ENCODE data around the gene OR9Q2. TPM values are rescaled to one million over a fixed set of nuclear protein-coding genes. Genes with fewer than 3 reads are reported as not detected.

The OR9Q2 gene
- total RNA-seq = not detected in 2 replicates

- no peak within 1 kb of the TSS for H3K4me3 ChIP-seq (ENCODE audit: low read depth, low read length)
- DNase-seq (ENCODE audit: low read depth) = no peak
- no peak for TF ChIP-seq CTCF (conservative IDR thresholded peaks at IDR 0.05; ENCODE audit: low read depth, low read length)
Measured at GRCh38 chr11:58188770-58189169, at the start of gene OR9Q2. TSS of gene OR9Q2 (plus strand) at chr11:58189070. CDS start at chr11:58190491, 1,421 bp downstream.

- TF ChIP-seq CTCF (conservative IDR thresholded peaks at IDR 0.05; ENCODE audit: low read depth, low read length) = no peak
Measured at GRCh38 chr11:58142761-58143160, 46.1 kb upstream of the OR9Q2 start.

GRCh38 chr11:58152781-58153180 is 36.1 kb upstream of the OR9Q2 start:
- no peak for DNase-seq (ENCODE audit: low read depth)
- TF ChIP-seq CTCF (conservative IDR thresholded peaks at IDR 0.05; ENCODE audit: low read depth, low read length) = no peak
- H3K4me3 ChIP-seq (ENCODE audit: low read depth, low read length) = no peak overlapping the region

More at GRCh38 chr11:58142761-58143160, 46.1 kb upstream of the OR9Q2 start:
- no peak overlapping the region for H3K4me3 ChIP-seq (ENCODE audit: low read depth, low read length)
- DNase-seq (ENCODE audit: low read depth) = no peak

GRCh38 chr11:58164389-58164788 is 24.5 kb upstream of the OR9Q2 start:
- DNase-seq (ENCODE audit: low read depth) = no peak
- no peak for TF ChIP-seq CTCF (conservative IDR thresholded peaks at IDR 0.05; ENCODE audit: low read depth, low read length)
- H3K4me3 ChIP-seq (ENCODE audit: low read depth, low read length) = no peak overlapping the region

- H3K4me3 ChIP-seq (ENCODE audit: low read depth, low read length) = no peak overlapping the region
- no peak for DNase-seq (ENCODE audit: low read depth)
- no peak for TF ChIP-seq CTCF (conservative IDR thresholded peaks at IDR 0.05; ENCODE audit: low read depth, low read length)
Measured at GRCh38 chr11:58164990-58165389, 23.9 kb upstream of the OR9Q2 start.

GRCh38 chr11:58165504-58166106 is 23.3 kb upstream of the OR9Q2 start:
- no peak overlapping the region for H3K4me3 ChIP-seq (ENCODE audit: low read depth, low read length)
- no peak for DNase-seq (ENCODE audit: low read depth)
- TF ChIP-seq CTCF (conservative IDR thresholded peaks at IDR 0.05; ENCODE audit: low read depth, low read length) = no peak

- no peak for TF ChIP-seq CTCF (conservative IDR thresholded peaks at IDR 0.05; ENCODE audit: low read depth, low read length)
- no peak for DNase-seq (ENCODE audit: low read depth)
- no peak overlapping the region for H3K4me3 ChIP-seq (ENCODE audit: low read depth, low read length)
Measured at GRCh38 chr11:58177409-58178054, 11.3 kb upstream of the OR9Q2 start.

Measured in epithelial cell of proximal tubule (primary cell).